KMS-11 (cell line): ENCODE data around the gene PPT1.
"Not testable (repeated sequence)": the region's sequence is repeated elsewhere in the genome, so short reads cannot be mapped to it uniquely, and the experiment has no call there.

Experiments
- H2AFZ ChIP-seq: fragments of 200-600 bp; sonication (generic); 2 replicates; pipeline ENCODE4 v1.6.1; 2016; ENCODE audit warnings: antibody characterized with exemption, mixed run types, low read depth
- H3K27ac ChIP-seq: fragments of 200-600 bp; sonication (generic); 2 replicates; pipeline ENCODE4 v1.6.1; 2016; ENCODE audit warnings: mild to moderate bottlenecking, mixed run types
- H3K27me3 ChIP-seq: fragments of 200-600 bp; sonication (generic); 2 replicates; pipeline ENCODE4 v1.6.1; 2017; ENCODE audit warnings: mild to moderate bottlenecking, low read depth, mixed run types, moderate library complexity; ENCODE audit not compliant: insufficient read depth
- H3K36me3 ChIP-seq: fragments of 200-600 bp; sonication (generic); 2 replicates; pipeline ENCODE4 v1.6.1; 2017; ENCODE audit warnings: mild to moderate bottlenecking, mixed run types; ENCODE audit not compliant: insufficient read depth
- H3K4me1 ChIP-seq: fragments of 200-600 bp; sonication (generic); 2 replicates; pipeline ENCODE4 v1.6.1; 2016; ENCODE audit warnings: mild to moderate bottlenecking, low read depth, mixed run types; ENCODE audit not compliant: poor library complexity, severe bottlenecking
- H3K4me2 ChIP-seq: fragments of 200-600 bp; sonication (generic); 2 replicates; pipeline ENCODE4 v1.7.0; 2016; ENCODE audit warnings: mild to moderate bottlenecking, mixed run types
- H3K4me3 ChIP-seq: fragments of 200-600 bp; sonication (generic); IDR thresholded peaks from 2 replicates; pipeline ENCODE4 v1.6.1; 2017; ENCODE audit warnings: low read depth, low read length, mixed read lengths; ENCODE audit not compliant: insufficient read depth
- H3K79me2 ChIP-seq: fragments of 200-600 bp; sonication (generic); 2 replicates; pipeline ENCODE4 v1.6.1; 2016; ENCODE audit warnings: low read depth, mixed run types; ENCODE audit not compliant: insufficient read depth
- H3K9ac ChIP-seq: fragments of 200-600 bp; sonication (generic); 2 replicates; pipeline ENCODE4 v1.6.1; 2016; ENCODE audit warnings: mild to moderate bottlenecking, mixed run types
- H4K20me1 ChIP-seq: fragments of 200-600 bp; sonication (generic); 2 replicates; pipeline ENCODE4 v1.6.1; 2016; ENCODE audit warnings: mild to moderate bottlenecking, mixed run types; ENCODE audit not compliant: insufficient read depth
- TF ChIP-seq, protein P1 (sequence below): fragments of 200-600 bp; sonication (generic); conservative IDR thresholded peaks from 2 replicates; pipeline ENCODE4 v1.6.1; 2017; ENCODE audit warnings: low read depth, mild to moderate bottlenecking, antibody characterized with exemption, low read length, moderate library complexity, mixed read lengths

Gene PPT1

DNA sequence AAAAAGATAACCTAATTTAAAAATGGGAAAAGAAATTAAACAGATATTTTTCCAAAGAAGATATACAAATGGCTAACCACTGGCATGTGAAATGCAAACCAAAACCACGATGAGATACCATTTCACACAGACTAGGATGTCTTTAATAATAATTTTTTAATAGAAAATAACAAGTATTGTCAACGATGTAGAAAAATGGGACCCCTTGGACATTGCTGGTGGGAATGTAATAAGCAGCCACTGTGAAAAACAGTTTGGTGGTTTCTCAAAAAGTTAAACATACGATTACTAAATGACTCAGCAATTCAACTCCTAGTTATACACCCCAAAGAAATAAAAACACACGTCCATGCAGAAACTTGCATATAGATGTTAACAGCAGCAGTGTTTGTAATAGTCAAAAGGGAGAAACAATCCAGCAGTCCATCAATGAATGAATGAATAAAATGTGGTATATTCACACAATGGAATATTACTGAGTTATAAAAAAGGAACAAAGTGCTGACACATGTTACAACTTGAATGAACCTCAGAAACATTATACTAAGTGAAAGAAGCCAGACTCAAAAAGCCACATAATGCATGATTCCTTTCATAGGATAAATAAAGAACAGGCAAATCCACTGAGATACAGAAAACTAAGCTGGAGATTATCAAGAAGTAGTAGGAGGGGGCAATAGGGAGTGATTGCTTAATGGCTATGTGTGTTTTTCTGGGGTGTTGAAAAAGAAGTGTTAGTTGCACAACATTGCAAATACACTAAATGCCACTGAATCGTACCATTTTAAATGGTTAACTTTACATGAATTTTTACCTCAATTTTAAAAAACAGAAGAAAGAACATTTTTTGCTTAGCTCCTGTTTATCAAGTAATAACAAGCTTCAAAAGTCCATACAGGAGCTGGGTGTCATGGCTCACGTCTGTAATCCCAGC, 4.1 kb downstream of the PPT1 start:
- Histone ChIP-seq H3K27ac (no peak overlapping the region), H3K27me3 (no peaks in the 10 kb centered on the region), H3K4me1 (peaks cover 21% of the 10 kb centered on the region), H3K9ac (no peak overlapping the region), H3K79me2 (peaks cover 24% of the 10 kb centered on the region; the same call in 1 of the 2 replicates), H3K4me3 (no peak overlapping the region), H3K4me2 (no peak overlapping the region), H2AFZ (no peak overlapping the region), H4K20me1 (no peaks in the 10 kb centered on the region), H3K36me3 (no peaks in the 10 kb centered on the region)
- TF ChIP-seq, protein P1, sequence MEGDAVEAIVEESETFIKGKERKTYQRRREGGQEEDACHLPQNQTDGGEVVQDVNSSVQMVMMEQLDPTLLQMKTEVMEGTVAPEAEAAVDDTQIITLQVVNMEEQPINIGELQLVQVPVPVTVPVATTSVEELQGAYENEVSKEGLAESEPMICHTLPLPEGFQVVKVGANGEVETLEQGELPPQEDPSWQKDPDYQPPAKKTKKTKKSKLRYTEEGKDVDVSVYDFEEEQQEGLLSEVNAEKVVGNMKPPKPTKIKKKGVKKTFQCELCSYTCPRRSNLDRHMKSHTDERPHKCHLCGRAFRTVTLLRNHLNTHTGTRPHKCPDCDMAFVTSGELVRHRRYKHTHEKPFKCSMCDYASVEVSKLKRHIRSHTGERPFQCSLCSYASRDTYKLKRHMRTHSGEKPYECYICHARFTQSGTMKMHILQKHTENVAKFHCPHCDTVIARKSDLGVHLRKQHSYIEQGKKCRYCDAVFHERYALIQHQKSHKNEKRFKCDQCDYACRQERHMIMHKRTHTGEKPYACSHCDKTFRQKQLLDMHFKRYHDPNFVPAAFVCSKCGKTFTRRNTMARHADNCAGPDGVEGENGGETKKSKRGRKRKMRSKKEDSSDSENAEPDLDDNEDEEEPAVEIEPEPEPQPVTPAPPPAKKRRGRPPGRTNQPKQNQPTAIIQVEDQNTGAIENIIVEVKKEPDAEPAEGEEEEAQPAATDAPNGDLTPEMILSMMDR = no peak

GRCh38 chr1:40092241-40092640, 4.8 kb downstream of the PPT1 start:
- Histone ChIP-seq H3K9ac (no peak overlapping the region), H3K27me3 (no peaks in the 10 kb centered on the region), H2AFZ (no peak overlapping the region), H3K36me3 (no peaks in the 10 kb centered on the region), H3K4me1 (peaks cover 15% of the 10 kb centered on the region), H3K4me2 (no peak overlapping the region), H3K4me3 (no peak overlapping the region), H3K79me2 (peaks cover 24% of the 10 kb centered on the region; the same call in 1 of the 2 replicates), H3K27ac (no peak overlapping the region), H4K20me1 (no peaks in the 10 kb centered on the region)
- TF ChIP-seq, protein P1 = no peak

- Histone ChIP-seq H3K27ac (no peak overlapping the region), H4K20me1 (no peaks in the 10 kb centered on the region), H3K27me3 (no peaks in the 10 kb centered on the region), H3K4me1 (peaks cover 7% of the 10 kb centered on the region), H3K4me2 (no peak overlapping the region), H3K9ac (no peak overlapping the region), H3K36me3 (no peaks in the 10 kb centered on the region), H2AFZ (no peak overlapping the region), H3K79me2 (peaks cover 13% of the 10 kb centered on the region; the same call in 1 of the 2 replicates), H3K4me3 (no peak overlapping the region)
- TF ChIP-seq, protein P1 = no peak
Observed at GRCh38 chr1:40090652-40091355, 6.2 kb downstream of the PPT1 start.

DNA sequence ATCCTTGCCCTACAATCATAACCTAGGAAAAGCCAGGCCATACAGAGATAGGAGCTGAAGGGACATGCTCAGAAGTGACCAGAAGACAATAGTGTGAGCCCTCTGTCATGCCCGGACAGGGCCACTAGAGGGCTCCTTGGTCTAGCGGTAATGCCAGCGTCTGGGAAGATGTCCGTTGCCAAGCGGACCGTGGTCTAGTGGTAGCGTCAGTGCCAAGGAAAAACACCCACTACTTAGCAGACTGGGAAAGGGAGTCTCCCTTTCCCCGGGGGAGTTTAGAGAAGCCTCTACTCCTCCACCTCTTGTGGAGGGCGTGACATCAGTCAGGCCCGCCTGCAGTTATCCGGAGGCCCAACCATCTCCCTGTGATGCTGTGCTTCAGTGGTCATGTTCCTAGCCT, 12.3 kb downstream of the PPT1 start:
- H3K27me3 ChIP-seq, H3K27ac ChIP-seq, H3K4me2 ChIP-seq, H3K4me3 ChIP-seq, H4K20me1 ChIP-seq, H3K4me1 ChIP-seq, H2AFZ ChIP-seq, H3K9ac ChIP-seq, H3K36me3 ChIP-seq, H3K79me2 ChIP-seq: not testable (repeated sequence)
- TF ChIP-seq, protein P1 = peak; percentile 64
